Trophoblast cell (in vitro differentiated cells and primary cell): ENCODE results near the gene PTPRN2.
"Not testable (repeated sequence)": the region's sequence is repeated elsewhere in the genome, so short reads cannot be mapped to it uniquely, and the experiment has no call there.

ENCODE experiments used
- DNase-seq, 2 donors: peaks; one replicate each; pipeline ENCODE4 v3.0.0-alpha.2; 2016
- H2AFZ ChIP-seq: 2 replicates; pipeline ENCODE4 v1.6.1; 2013; ENCODE audit warnings: low read length, moderate library complexity, mild to moderate bottlenecking; ENCODE audit not compliant: insufficient read depth, poor library complexity
- H2AK5ac ChIP-seq: 2 replicates; pipeline ENCODE4 v1.6.1; 2013; ENCODE audit warnings: mild to moderate bottlenecking, low read length
- H2BK120ac ChIP-seq: 2 replicates; pipeline ENCODE4 v1.6.1; 2013; ENCODE audit warnings: low read length, mild to moderate bottlenecking, moderate library complexity; ENCODE audit not compliant: insufficient read depth, poor library complexity
- H2BK12ac ChIP-seq: 2 replicates; pipeline ENCODE4 v1.6.1; 2013; ENCODE audit warnings: mild to moderate bottlenecking, low read length, moderate library complexity
- H2BK5ac ChIP-seq: 2 replicates; pipeline ENCODE4 v1.6.1; 2013; ENCODE audit warnings: low read length, low read depth, moderate library complexity, mild to moderate bottlenecking; ENCODE audit not compliant: poor library complexity
- H3K14ac ChIP-seq: 2 replicates; pipeline ENCODE4 v1.6.1; 2013; ENCODE audit warnings: mild to moderate bottlenecking, low read length
- H3K18ac ChIP-seq: 2 replicates; pipeline ENCODE4 v1.6.1; 2013; ENCODE audit warnings: mild to moderate bottlenecking, low read length
- H3K23ac ChIP-seq: 2 replicates; pipeline ENCODE4 v1.6.1; 2013; ENCODE audit warnings: low read length
- H3K27ac ChIP-seq: 2 replicates; pipeline ENCODE4 v1.5.1; 2013; ENCODE audit warnings: low read depth, mild to moderate bottlenecking, inconsistent platforms, low read length, moderate library complexity
- H3K27me3 ChIP-seq: 2 replicates; pipeline ENCODE4 v1.6.1; 2013; ENCODE audit warnings: inconsistent platforms, mild to moderate bottlenecking, low read length, moderate library complexity; ENCODE audit not compliant: insufficient read depth
- H3K36me3 ChIP-seq, 2 experiments: 1 replicate in 1 of 2; 2 replicates in 1 of 2; pipeline ENCODE4 v1.6.1; 2013; ENCODE audit warnings: low read length in 2 of 2, mild to moderate bottlenecking in 2 of 2, moderate library complexity in 1 of 2; ENCODE audit not compliant: insufficient read depth in 2 of 2, control insufficient read depth in 1 of 2
- H3K4ac ChIP-seq: 2 replicates; pipeline ENCODE4 v1.6.1; 2013; ENCODE audit warnings: low read depth, mild to moderate bottlenecking, low read length, moderate library complexity
- H3K4me1 ChIP-seq, 2 experiments: 1 replicate in 1 of 2; 2 replicates in 1 of 2; pipeline ENCODE4 v1.6.1; 2013; ENCODE audit warnings: low read length in 2 of 2, mild to moderate bottlenecking in 2 of 2, moderate library complexity in 1 of 2; ENCODE audit not compliant: insufficient read depth in 2 of 2, control insufficient read depth in 1 of 2
- H3K4me2 ChIP-seq: 2 replicates; pipeline ENCODE4 v1.6.1; 2013; ENCODE audit warnings: inconsistent platforms, mild to moderate bottlenecking, low read length, moderate library complexity
- H3K4me3 ChIP-seq: 2 replicates; pipeline ENCODE4 v1.5.1; 2013; ENCODE audit warnings: mild to moderate bottlenecking, low read depth, low read length, inconsistent platforms
- H3K79me1 ChIP-seq: one replicate; pipeline ENCODE4 v1.6.1; 2013; ENCODE audit warnings: low read length
- H3K79me2 ChIP-seq: 2 replicates; pipeline ENCODE4 v1.6.1; 2013; ENCODE audit warnings: low read length, mild to moderate bottlenecking; ENCODE audit not compliant: control insufficient read depth, insufficient read depth, poor library complexity
- H3K9ac ChIP-seq: 2 replicates; pipeline ENCODE4 v1.6.1; 2013; ENCODE audit warnings: mild to moderate bottlenecking, low read length
- H3K9me3 ChIP-seq: 2 replicates; pipeline ENCODE4 v1.6.1; 2013; ENCODE audit warnings: low read depth, mild to moderate bottlenecking, control low read depth, inconsistent platforms, low read length; ENCODE audit not compliant: insufficient read depth
- H4K12ac ChIP-seq: 2 replicates; pipeline ENCODE4 v1.6.1; 2013; ENCODE audit warnings: low read depth, mild to moderate bottlenecking, low read length, moderate library complexity
- H4K8ac ChIP-seq: 2 replicates; pipeline ENCODE4 v1.6.1; 2013; ENCODE audit warnings: low read depth, mild to moderate bottlenecking, low read length, moderate library complexity
- H4K91ac ChIP-seq: one replicate; pipeline ENCODE4 v1.6.1; 2013; ENCODE audit warnings: low read depth, mild to moderate bottlenecking, low read length, moderate library complexity
- WGBS: extraction: QIAGEN DNeasy Blood & Tissue Kit; methylation state at CpG from one replicate; pipeline ENCODE4 v1.1.7; 2013; ENCODE audit warnings: missing lambda C conversion rate; ENCODE audit not compliant: insufficient read length, insufficient coverage; ENCODE audit errors: extremely low coverage; 5-methylcytosine and 5-hydroxymethylcytosine counted together

Gene PTPRN2

DNA sequence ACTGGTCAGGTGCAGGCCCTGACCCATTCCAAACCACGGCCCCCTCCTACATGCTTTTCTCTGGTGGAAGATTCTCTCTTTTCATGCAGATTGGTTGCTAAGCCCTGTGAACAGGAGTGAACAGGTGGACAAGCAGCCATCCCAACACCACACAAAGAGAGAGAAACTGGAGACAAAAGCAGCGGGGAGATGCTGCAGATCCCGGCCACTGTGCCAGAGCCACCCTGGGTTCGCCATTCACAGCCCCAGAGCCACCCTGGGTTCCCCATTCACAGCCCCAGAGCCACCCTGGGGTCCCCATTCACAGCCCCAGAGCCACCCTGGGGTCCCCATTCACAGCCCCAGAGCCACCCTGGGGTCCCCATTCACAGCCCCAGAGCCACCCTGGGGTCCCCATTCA lies 239.6 kb downstream of the PTPRN2 start:
- H3K79me2 ChIP-seq, H4K12ac ChIP-seq, H2BK120ac ChIP-seq, H3K27me3 ChIP-seq, H3K36me3 ChIP-seq, H3K14ac ChIP-seq, H3K4me3 ChIP-seq, H3K23ac ChIP-seq, H3K4me1 ChIP-seq, H3K4me2 ChIP-seq, H2AFZ ChIP-seq, DNase-seq, H2AK5ac ChIP-seq, H3K4ac ChIP-seq, H3K27ac ChIP-seq, H4K91ac ChIP-seq, H2BK12ac ChIP-seq, H3K9ac ChIP-seq, H2BK5ac ChIP-seq, H4K8ac ChIP-seq, H3K79me1 ChIP-seq, H3K18ac ChIP-seq: not testable (repeated sequence)
- no CpG with 5 or more reads among the region's 4 CpGs for WGBS
- peaks cover 16% of the 10 kb centered on the region for H3K9me3 ChIP-seq

DNA sequence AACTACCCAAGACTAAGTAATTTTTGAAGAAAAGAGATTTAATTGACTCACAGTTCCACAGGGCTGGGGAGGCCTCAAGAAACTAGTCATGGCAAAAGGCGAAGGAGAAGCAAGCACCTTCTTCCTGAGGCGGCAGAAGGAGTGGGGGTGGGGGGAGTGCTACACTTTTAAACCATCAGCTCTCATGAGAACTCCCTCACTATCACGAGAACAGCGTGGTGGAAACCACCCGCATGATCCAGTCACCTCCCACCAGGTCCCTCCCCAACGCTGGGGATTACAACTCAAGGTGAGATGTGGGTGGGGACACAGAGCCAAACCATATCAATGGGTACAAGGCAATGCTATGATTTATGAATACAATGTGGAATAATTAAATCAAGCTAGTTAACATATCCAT lies 241.9 kb downstream of the PTPRN2 start:
- H2AK5ac ChIP-seq = no peak overlapping the region
- H3K18ac ChIP-seq = no peak overlapping the region
- WGBS = no CpG with 5 or more reads among the region's 6 CpGs
- H3K9me3 ChIP-seq = peaks cover 26% of the 10 kb centered on the region
- H3K4ac ChIP-seq = no peak overlapping the region
- H3K4me1 ChIP-seq = no peaks in the 10 kb centered on the region
- no peaks in the 10 kb centered on the region for H3K27me3 ChIP-seq
- no peak overlapping the region for H3K14ac ChIP-seq
- no peak overlapping the region for H3K27ac ChIP-seq
- no peak overlapping the region for H4K8ac ChIP-seq
- no peak for DNase-seq
- H3K79me1 ChIP-seq = no peaks in the 10 kb centered on the region
- no peak overlapping the region for H3K4me3 ChIP-seq
- H2BK5ac ChIP-seq = no peak overlapping the region
- no peak overlapping the region for H4K12ac ChIP-seq
- H3K23ac ChIP-seq = no peak overlapping the region
- H3K4me2 ChIP-seq = no peak overlapping the region
- H2BK12ac ChIP-seq = no peak overlapping the region
- no peaks in the 10 kb centered on the region for H3K79me2 ChIP-seq
- no peak overlapping the region for H2AFZ ChIP-seq
- H4K91ac ChIP-seq = no peak overlapping the region
- H2BK120ac ChIP-seq = no peak overlapping the region
- H3K9ac ChIP-seq = no peak overlapping the region
- H3K36me3 ChIP-seq = no peaks in the 10 kb centered on the region

DNA sequence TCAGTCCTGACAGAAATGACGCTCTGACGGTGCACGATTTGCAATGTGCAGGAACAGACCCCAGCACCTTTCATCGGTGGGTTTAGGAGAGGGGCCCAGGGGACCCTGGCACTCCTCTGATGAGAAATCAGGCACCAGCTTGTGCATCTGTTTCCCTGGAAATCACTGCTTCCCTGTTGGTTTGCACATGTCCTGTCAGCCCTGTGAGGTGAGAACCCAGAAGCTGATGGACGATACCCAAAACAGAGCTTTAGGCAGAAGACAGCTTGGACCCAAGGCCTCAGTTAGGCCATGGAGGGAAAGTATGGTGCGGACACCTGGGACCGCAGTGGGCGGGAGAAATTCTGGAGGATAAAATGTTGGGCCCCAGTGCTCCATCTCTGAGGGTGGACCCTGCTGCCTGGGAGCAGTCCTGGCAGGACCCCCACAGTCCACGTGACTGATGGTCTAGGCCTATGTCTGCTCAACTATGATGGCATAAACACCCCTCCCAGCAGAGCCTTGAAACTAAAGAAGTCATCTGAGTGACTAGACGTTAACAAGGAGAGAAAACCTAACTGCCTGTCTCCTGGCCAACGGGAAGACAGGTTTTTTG lies 242.8 kb downstream of the PTPRN2 start:
- Histone ChIP-seq H3K79me1 (no peaks in the 10 kb centered on the region), H3K4me3 (no peak overlapping the region), H3K27ac (no peak overlapping the region), H3K23ac (no peak overlapping the region), H3K4me2 (no peak overlapping the region), H3K14ac (no peak overlapping the region), H4K12ac (no peak overlapping the region), H2BK12ac (no peak overlapping the region), H3K27me3 (no peaks in the 10 kb centered on the region), H4K8ac (no peak overlapping the region), H2AFZ (no peak overlapping the region), H2AK5ac (no peak overlapping the region), H3K4ac (no peak overlapping the region), H3K4me1 (no peaks in the 10 kb centered on the region), H2BK5ac (no peak overlapping the region), H3K79me2 (no peaks in the 10 kb centered on the region), H4K91ac (no peak overlapping the region), H3K36me3 (no peaks in the 10 kb centered on the region), H3K9ac (no peak overlapping the region), H3K9me3 (peaks cover 24% of the 10 kb centered on the region), H2BK120ac (no peak overlapping the region), H3K18ac (no peak overlapping the region)
- no CpG with 5 or more reads among the region's 11 CpGs for WGBS
- DNase-seq = no peak

DNA sequence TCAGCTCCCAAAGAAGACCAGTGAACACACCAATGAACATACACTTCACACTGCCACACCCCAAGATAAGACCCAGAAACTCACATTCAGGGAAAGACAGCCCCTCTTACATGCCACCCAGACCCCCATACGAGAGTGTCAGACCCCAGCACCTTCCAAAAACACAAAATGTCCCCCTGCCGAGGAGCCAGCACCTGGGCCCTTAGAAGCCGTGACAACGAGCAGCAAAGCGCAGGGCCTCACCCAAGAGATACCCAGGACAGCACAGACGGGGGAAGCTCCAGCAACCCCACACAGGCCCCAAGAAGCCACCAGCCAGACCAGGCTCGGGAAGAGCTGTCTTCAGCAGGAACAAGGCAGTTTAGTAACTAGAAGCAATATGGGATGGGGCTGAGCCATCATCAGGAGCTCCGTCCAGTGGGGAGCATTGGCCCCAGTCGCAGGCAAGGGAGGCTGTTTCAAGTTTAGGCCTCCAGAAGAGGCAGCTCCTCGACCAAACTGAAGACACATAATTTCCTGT lies 243.6 kb downstream of the PTPRN2 start:
- no peaks in the 10 kb centered on the region for H3K79me1 ChIP-seq
- no peaks in the 10 kb centered on the region for H3K27me3 ChIP-seq
- H4K91ac ChIP-seq = no peak overlapping the region
- H3K9me3 ChIP-seq = peaks cover 22% of the 10 kb centered on the region
- H3K79me2 ChIP-seq = no peaks in the 10 kb centered on the region
- H4K8ac ChIP-seq = no peak overlapping the region
- H3K18ac ChIP-seq = no peak overlapping the region
- H3K4me3 ChIP-seq = peak overlapping the region; percentile 6
- H3K36me3 ChIP-seq = no peaks in the 10 kb centered on the region
- H3K23ac ChIP-seq = no peak overlapping the region
- H2BK120ac ChIP-seq = no peak overlapping the region
- H2AK5ac ChIP-seq = no peak overlapping the region
- no peak overlapping the region for H2BK5ac ChIP-seq
- no peak for DNase-seq
- H3K4me2 ChIP-seq = no peak overlapping the region
- H3K9ac ChIP-seq = no peak overlapping the region
- WGBS = no CpG with 5 or more reads among the region's 10 CpGs
- no peak overlapping the region for H2AFZ ChIP-seq
- H3K14ac ChIP-seq = no peak overlapping the region
- H4K12ac ChIP-seq = no peak overlapping the region
- no peak overlapping the region for H3K27ac ChIP-seq
- no peaks in the 10 kb centered on the region for H3K4me1 ChIP-seq
- no peak overlapping the region for H2BK12ac ChIP-seq
- no peak overlapping the region for H3K4ac ChIP-seq
